Activated CD8-positive, alpha-beta memory T cell treated with anti-CD3 and anti-CD28 coated beads, Interleukin-2, amount 50 U/mL, for 24 hours (primary cell): ENCODE data around the gene ACOXL.

Experiments
- DNase-seq: peaks from one replicate; pipeline ENCODE4 v3.0.0-alpha.2; 2020; ENCODE audit errors: extremely low read depth

Gene ACOXL

DNA sequence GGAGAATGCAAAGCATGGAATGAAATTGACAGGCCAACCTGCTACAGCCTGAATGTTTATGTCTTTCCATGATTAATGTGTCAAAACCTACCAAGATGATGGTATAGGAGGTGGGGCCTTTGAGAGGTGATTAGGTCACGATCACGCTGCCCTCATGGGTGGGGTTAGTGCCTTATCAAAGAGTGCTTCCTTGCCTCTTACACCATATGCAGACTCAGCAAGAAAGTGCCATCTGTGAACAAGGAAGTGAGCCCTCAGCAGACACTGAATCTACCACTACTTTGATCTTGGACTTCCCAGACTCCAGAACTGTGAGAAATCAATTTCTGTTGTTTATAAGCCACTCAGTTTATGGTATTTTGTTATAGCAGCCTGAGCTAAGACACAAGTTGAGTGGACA lies 240.9 kb downstream of the ACOXL start:
- no peak for DNase-seq

- DNase-seq, result no peak
Measured at GRCh38 chr2:110977403-110977802, 245.0 kb downstream of the ACOXL start.

DNA sequence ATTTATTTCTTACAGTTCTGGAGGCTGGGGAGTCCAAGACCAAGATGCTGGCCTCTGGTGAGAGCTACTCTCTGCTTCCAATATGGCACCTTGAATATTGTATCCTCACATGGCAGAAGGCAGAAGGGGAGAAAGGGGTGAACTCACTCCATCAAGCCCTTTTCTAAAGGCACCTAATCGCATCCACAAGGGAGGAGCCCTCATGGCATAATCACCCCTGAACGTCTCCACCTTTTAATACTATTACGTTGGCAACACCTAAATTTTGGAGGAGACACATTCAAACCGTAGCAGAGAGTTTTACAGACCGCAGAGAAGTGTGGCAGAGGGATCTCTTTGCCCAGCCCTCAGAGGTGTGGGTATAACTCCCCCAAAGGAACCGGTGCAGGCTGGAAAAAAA lies 245.8 kb downstream of the ACOXL start:
- no peak for DNase-seq

GRCh38 chr2:110978756-110979470 lies 246.5 kb downstream of the ACOXL start:
- DNase-seq, result no peak

GRCh38 chr2:110979471-110980338 lies 247.3 kb downstream of the ACOXL start:
- DNase-seq, result no peak

DNA sequence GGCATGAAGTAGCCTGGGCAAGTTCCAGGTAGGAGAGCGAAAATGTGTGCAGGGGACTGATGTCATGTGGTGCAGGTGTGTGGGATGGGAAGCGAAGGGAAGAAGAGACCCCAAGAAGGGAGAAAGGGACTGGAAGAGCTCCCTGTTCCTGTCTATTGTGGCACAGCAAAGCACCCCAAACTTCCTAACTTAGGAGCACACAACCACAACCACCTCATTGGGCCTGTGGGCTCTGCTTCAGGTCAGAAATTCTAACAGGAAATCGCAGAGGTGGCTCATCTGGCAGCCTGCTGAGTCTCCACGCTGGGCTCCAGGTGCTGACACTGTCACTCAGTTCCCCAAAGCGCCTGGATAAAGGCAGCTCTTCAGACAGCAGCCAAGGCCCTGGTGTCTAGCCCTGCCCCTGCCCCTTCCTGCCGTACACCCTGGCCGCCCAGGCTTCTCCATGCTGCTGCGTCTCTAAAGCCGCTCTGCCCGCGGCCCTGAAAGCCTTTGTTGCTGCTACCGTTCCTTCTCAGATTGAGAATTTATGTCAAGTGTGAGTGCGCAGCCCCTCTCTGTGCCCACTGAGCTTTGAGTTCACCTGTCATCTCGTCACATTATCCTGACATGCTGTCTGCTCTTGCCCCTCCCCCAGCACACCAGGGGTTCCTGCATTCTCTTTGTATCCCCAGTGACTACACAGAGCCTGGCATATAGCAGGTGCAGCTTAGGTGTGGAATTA lies 248.1 kb downstream of the ACOXL start:
- no peak for DNase-seq

DNA sequence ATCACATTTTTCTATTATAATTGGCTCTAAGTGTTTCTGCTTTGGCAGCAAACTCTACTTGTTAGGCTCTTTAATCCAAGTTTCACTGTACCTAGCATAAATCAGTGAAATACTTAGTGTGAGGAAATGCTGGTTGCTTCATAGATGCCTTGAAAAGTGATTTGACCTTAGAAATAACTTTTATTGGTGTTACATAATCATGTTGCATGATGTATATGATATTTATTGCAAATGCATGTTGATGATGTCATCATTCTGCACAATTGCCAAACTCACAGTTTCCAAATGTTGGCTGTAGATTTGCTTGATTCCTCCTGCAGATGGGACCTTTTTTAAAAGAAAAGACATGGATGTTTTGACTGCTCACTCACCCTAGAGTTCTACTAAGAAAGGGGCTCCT lies 250.8 kb downstream of the ACOXL start:
- no peak for DNase-seq

GRCh38 chr2:110984694-110985490 lies 252.5 kb downstream of the ACOXL start:
- DNase-seq, result no peak

- DNase-seq, result no peak
Measured at GRCh38 chr2:110990440-110990839, 258.1 kb downstream of the ACOXL start.

DNA sequence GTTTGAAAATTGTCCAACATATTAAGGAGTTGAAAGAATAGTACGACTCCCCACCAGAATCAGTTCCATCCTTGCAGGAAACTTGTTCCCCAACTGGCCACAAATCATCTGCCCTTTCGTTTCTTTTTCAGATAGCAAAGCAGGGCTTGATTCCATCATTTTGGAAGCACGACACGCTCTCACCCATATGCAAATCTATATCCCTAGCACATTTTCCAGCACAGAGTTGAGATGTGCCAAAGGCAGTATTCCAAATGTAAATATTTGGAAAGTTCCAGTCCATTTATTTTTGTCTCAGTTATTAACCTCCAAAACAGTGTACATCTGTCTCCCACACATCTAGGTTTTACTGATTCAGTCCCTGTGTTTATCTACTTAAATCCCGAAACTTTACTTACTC lies 259.5 kb downstream of the ACOXL start:
- DNase-seq, result no peak

GRCh38 chr2:110992886-110993285 lies 260.5 kb downstream of the ACOXL start:
- DNase-seq, result no peak

DNA sequence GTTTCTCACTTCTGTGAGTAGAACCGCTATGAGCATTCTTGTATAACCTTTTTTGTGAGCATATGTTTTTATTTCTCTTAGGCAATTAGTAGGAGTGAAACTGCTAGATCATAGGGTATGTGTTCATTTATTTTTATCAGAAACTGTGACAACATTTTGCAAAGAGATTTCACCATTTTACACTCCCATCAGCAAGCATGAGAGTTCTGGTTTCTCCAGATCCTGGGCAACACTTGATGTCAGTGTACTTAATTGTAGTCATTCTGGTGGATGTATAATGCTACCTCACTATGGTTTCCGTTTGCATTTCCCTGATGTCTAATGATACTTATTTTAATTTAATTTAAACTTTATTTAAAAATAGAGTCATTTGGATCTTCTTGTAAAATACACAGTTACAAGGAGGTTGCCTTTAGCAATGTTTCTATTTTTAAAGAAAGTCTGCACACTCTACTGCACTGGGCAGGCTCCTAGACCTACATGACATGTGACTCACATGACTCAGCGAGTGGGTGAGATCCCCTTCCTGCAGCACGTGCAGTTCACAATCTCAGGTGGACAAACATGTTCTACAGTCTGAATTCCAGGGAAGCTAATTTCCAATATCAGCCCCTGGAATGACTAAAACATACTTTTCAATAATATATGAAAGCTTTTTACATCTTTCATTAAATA lies 261.3 kb downstream of the ACOXL start:
- DNase-seq, result no peak

DNA sequence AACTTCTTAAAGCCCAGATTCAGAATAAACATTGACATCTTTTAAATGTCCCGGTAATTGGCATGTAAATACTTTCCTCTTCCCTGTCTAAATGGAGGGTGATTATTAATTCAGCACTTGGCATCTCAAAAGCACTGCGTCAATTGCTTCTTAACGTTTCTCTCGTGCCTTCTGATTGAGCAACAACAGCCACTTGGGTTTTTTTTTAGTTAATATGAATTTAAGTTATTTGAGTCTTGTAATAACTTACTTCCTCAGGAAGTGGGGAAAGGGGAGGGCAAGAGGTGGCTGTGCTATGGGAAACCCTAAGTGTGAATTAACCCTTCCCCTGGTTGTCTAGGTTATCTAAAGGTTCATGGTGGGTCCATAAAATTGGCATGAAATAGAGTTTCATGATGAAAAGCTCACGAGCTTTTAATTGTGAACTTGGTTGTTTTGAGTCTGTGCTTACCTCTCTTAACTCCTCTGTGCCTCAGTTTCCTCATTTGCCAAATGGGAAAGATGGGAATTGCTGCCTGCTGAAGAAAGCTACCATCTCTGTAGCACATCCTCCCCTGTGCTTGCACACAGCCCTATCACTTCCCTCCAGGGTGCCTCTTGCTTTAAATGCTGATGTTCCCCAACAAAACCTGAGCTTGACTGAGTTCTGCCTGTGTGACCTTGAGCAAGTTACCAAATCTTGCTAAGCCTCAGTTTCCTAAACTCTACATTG lies 262.0 kb downstream of the ACOXL start:
- DNase-seq, result no peak

GRCh38 chr2:110995911-110996310 lies 263.5 kb downstream of the ACOXL start:
- no peak for DNase-seq

DNA sequence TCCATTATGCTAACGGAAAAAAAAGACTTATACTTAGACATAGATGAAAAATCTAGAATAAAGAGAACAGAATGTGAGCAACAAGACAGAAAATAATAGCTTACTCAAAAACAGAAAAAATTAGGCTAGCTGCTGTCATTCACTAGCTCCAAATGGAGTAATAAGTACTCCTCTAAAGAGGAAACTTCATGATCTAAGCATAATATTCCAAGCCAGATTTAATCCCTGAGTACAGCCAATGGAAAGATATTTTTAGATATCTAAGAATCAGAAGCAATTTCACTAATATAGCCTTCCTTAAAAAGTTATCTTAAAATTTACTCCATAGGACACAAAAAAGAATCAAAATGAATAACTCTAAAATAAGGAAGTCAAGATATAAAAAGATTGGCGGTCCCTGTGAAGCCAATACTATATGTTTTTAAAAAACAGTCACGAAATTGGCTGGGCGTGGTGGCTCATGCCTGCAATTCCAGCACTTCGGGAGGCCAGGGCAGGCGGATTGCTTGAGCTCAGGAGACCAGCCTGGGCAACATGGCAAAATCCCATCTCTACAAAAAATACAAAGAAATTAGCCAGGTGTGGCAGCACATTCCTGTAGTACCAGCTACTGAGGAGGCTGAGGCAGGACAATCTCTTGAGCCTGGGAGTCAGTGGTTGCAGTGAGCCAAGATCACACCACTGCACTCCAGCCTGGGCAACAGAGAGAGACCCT lies 265.1 kb downstream of the ACOXL start:
- DNase-seq, result no peak

DNA sequence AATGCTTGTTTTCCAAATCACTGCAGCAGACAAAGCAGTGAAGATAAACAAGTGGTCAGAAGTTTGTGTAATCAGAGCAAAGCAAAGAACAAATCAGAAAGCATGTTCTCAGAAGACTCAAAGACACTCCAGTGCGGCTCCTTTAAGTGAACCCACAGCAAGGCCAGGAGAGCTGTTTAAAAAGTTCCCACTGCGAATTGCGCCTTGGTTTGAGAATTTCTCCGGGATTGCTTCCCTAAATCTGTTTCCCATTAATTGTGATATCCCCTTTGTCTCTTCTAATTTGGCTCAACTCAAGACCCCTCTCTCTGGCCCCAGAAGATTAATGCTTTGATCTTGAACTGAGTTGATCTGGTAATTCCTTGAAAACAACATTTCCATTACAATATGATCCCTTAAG lies 265.9 kb downstream of the ACOXL start:
- no peak for DNase-seq

- DNase-seq, result no peak
Measured at GRCh38 chr2:110999626-111000025, 267.3 kb downstream of the ACOXL start.

- no peak for DNase-seq
Measured at GRCh38 chr2:111005307-111005706, 272.9 kb downstream of the ACOXL start.

DNA sequence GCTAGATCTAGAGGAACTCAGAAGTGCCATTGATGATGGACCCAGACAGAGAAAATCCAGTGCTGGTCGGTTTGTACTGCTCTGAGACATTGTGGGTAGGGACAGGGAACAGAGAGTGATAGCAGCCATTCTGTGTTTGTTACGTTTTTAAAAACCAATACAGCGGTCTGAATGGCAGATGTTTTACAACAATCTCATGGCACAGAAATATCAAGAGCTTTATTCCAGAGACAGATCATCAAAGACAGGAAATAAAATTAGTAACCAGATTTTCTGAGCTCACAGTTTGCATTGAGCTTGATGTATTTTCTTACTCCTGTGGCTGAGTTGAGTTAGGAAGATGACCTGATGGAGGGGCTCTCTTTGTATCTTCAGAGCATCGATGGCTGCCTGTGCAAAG lies 273.4 kb downstream of the ACOXL start:
- DNase-seq, result no peak
